GM21528 (cell line): ENCODE results near the gene HSPB7.
"Not testable (repeated sequence)": the region's sequence is repeated elsewhere in the genome, so short reads cannot be mapped to it uniquely, and the experiment has no call there.

ENCODE experiments used
- ATAC-seq: cut with Tn5 transposase; IDR thresholded peaks from one replicate; pipeline ENCODE4 v1.9.1; 2021; ENCODE audit warnings: mild to moderate bottlenecking, moderate library complexity; ENCODE audit not compliant: unreplicated experiment, low FRiP score

The HSPB7 gene

GRCh38 chr1:16009678-16010077, 8.2 kb downstream of the HSPB7 start:
- no peak for ATAC-seq

DNA sequence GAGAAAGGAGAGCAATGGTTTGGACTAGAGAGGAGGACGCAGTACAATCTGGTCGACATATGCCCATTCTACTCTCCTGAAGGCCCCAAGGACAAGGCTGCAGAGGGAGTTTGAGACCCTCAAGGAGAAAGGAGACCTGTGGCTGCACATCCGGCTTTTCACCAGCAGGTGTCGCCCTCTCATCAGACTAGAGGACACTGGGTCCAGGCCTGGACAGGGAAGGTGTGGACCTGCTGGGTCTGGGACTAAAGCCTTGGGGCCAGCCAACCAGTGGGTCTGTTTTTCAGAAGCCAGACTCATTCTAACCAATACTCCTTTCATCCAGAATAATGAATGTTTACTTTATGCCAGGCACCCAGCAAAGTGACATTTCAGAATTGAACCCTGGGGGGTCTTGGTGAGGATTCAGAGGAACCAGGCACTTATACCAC, 8.8 kb downstream of the HSPB7 start:
- ATAC-seq: no peak

DNA sequence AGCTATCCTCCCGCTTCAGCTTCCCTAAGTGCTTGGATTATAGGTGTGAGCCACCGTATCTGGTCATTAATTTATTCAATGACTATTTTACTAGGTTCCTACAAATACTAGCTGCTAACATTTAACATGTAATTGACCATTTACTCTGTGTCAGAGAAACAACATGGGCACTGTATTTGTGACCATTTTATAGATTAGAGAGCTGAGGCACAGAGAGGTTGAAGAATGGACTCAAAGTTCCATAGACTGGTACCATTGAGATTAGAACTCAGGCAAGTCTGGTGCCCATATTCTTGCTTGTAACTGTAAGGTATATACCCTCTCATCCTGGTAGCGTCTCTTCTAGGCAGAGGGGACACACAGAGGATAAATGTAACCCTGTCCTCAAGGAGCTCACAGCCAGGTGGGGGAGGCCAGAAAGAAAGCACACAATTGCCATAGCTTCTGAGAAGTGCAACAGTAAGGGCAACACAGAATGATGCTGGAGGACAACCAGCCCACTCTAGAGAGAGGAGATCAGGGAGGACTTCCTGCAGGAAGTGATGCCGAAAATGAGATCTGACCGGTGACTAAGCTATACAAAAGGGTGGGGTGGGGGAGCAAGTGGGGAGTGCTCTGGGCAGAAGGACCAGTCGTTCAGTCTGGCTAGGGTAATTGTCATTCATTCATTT, 10.0 kb downstream of the HSPB7 start:
- ATAC-seq: no peak

DNA sequence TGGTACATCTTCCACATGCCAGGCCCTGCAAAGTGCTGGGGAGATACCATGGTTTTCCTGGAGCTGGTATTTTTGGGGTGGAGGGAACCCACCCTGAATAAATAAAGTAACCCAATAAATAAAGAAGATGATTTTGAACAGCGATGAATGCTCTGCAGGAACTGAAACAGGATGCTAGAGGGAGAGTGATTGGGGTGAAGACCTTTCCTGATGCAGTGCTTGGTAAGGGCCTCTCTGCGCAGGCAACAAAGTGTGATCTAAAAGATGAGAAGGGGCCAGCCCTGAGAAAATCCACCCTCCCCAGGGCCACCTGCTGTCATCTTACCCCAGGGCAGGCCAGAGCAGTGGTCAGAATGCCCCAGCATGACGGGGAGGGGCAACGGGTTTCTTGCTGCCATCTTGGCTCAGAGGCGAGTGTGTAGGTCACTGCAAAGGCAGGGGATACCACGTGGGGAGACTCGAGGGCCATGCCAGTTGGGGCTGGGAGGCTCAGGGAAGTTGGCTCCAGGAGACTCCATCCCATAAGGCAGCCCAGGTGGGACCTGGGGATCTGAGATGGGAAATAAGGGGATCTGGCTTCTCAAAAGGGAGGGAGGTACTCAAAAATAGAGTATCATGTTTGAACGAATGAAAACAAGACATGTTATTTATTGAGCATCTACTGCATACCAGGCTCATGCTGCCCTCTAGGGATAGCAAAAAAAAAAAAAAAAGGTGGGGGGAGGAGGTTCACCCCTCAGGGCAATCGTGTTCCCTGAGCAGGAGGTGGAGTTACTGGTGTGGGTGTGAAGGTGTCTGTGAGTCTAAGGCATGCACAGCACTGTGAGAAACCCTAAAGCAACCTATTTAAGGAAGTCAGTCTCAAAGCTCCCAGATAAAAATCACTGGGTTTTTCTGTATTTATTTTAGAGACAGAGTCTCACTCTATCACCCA, 11.0 kb downstream of the HSPB7 start:
- no peak for ATAC-seq

DNA sequence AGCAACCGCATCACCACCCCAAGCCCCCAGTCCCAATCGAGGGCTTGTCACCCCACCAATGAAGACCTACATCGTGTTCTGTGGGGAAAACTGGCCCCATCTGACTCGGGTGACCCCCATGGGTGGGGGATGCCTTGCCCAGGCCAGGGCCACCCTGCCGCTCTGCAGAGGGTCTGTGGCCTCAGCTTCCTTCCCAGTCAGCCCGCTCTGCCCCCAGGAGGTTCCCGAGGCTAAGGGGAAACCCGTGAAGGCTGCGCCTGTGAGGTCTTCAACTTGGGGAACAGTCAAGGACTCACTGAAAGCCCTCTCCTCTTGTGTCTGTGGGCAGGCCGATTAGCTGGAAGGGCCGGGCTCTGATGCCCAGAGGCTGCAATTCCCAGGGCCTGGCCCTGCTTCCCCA, 11.8 kb downstream of the HSPB7 start:
- ATAC-seq: no peak

- ATAC-seq: no peak
Observed at GRCh38 chr1:16005597-16005996, 12.2 kb downstream of the HSPB7 start.

DNA sequence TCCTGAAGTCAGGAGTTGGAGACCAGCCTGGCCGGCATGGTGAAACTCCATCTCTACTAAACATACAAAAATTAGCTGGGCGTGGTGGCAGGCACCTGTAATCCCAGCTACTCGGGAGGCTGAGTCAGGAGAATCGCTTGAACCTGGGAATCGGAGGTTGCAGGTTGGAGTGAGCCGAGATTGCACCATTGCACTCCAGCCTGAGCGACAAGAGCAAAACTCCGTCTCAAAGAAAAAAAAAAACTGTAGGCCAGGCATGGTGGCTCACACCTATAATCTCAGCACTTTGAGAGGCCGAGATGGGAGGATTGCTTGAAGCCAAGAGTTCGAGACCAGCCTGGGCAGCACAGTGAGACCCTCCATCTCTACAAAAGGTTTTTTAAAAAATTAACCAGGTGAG, 16.6 kb downstream of the HSPB7 start:
- not testable (repeated sequence) for ATAC-seq

GRCh38 chr1:15998929-15999328, 18.9 kb downstream of the HSPB7 start:
- no peak for ATAC-seq

DNA sequence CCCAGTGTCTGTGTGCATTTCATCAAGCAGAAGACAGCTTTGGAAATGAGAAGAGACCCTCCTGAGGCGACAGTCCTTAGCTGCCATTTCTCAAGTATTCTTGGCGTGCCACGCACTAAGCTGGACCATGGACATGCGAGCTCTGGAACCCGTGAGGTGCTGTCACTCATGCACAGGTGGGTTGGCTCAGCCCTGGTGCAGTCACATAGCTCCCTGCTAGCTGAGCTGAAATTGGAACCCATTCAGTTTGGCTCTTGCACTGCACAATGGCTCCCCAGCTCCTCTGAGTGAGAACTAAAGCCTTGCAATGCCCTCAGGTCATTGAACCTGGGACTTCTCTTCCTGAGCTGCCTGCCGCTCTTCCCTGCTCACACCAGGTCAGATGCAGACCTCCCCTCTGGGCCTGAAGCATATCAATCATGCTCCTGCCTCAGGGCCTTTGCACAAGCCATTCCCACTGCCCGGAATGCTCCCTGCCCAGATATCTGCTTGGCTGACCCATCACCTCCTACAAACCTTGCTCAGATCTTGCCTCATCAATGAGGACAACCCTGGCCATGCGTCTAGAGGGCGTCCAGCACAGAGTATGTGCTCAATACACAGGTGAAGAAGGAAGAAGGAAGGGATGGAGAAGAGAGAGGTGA, 20.1 kb downstream of the HSPB7 start:
- no peak for ATAC-seq

- ATAC-seq: no peak
Observed at GRCh38 chr1:15997076-15997585, 20.7 kb downstream of the HSPB7 start.

DNA sequence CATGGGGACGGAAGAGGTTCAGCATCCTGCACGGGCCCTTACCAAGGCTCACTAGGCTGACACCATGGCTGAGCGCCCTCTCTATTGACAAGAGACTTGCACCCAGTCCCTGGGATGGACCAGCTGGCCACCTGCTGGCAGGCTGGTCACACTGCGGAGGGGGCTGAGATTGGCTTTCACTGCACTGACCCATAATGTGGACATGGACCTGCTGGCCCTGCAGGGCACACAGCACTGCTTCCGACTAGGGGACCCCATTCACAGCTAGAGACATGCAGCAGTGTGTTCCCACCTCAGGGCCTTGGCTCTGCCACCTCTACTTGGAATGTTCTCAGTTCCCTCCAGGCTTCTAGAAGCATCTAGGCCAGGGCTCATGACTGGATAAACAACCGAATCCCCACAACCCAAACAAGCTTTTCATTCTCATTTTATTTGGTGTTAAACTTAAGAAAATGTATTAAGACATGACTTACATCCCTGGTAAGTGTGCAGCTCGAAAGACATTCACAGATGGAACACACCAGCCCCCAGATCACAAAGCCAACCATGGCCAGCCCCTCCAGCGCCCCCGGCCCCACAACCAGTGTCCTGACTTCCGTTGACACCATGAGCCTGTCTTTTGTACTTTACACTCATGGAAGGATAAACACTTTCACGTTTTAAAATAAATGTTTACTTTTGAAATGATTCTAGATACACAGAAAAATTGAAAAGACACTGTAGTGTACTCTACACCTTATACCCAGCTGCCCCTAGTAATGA, 23.1 kb downstream of the HSPB7 start:
- ATAC-seq: no peak

GRCh38 chr1:15994081-15994480, 23.8 kb downstream of the HSPB7 start:
- ATAC-seq: no peak

DNA sequence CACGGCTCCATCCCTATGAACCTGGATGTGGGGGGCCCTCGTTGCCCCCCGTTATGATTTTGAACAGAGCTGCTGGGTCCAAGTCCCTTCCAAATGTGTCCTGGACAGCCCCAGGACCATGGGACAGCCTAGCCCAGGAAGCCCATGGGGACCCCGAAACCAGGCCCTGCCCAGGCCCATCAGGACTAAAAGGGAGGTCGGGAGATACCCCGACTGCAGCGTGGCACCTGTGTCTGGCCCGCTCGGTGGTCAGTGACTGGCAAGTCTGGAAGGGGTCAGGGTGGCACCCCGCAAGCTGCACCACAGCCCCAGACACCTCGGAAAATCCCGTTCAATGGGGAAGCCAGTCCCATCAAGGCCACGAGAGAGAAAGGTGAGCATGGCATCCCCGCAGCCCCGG, 24.2 kb downstream of the HSPB7 start:
- no peak for ATAC-seq

DNA sequence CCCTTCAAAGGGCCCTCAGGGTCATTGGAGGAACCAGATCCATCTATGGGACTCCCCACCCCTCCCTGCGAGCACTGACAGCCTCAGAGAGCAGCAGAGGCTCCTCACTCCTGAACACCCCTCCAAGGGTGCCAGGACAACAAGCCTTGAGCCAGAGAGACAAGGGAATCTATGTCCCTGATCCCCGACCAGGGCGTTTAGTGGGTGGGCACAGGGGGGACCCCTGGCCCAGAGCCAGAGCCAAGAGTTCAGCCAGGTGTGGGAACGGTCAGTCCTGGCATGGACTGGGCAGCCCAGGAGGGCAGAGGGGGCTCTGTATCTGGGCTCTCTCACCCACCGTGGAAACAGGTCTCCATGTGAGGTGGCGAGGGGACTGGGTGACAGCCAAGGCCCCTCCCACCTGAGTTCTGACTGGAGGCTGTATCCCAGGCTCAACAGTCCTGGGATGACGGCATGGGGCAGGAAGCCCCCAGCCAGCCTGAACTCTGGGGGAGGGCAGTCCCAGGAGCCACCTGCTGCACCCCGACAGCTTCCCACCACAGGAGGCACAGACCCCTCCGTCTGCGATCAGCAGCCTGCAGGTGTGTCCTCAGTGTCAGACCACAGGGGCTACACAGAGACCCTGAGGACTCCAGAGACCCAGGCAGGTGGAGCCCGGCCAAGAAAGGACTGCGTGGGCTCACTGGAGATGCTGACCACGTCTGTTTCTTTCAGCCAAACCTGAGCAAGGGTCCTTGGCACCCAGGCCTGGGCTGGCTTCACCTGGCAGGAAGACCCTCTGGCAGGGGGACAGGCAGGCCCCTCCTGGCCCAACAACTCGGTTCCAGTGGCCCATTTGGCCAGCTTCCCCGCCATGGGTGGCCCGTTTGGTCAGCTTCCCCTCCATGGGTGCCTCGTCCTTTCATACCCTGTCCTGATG, 25.0 kb downstream of the HSPB7 start:
- no peak for ATAC-seq

- ATAC-seq: no peak
Observed at GRCh38 chr1:15992187-15992553, 25.7 kb downstream of the HSPB7 start.

DNA sequence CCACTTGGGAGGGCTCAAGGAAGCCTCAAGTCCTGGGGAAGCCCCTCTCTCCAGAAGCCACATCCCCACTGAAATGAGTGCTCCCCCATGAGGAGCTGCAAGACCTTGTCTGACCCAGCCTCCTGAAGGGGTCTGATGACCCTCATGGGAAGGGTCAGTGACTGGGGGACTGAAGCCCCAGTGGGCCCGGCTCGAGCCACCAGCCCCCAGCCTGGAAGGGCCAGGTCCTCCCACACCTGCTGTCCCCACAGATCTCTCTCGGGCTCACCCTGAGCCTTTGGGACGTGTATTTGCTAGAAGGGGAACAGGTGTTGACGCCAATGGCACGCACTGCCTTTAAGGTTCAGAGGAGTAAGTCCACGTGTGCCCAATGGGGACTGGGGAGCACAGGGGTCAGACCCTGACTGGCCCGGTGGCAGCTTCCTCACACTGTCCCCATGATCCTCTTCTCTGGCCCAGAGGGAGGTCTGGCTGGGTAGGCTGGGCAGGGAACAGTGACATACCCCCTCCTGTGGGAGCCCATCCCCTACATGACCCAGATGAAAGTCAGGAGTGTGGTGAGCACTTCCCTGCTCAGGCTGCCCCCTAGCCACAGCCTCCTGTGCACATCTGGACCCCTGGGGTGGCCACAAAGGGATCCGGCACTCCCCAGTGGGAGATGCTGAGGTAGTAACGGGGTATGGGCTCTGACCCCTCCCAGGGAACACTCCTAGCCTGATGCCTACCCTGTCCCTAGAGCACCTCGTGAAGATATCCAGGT, 26.2 kb downstream of the HSPB7 start:
- no peak for ATAC-seq

DNA sequence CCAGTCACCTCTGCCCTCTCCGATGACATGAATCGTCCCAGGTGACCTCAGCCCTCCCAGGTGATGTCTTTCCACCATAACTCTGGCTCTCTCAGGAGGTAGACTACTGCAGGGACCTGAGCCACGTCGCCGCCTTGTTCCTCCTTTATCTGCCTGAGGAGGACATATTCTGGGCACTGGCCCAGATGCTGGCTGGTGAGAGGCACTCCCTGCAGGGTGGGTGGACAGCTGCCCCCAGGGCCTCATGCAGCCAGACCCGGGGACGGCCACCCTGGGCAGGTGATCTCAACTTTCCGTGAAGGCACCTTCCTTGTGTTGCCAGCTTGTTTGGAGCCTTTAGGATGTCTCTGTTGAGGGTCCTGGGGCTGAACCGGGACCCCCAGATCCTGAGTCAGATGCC, 28.1 kb downstream of the HSPB7 start:
- ATAC-seq: no peak

- ATAC-seq: no peak
Observed at GRCh38 chr1:15988856-15989736, 28.7 kb downstream of the HSPB7 start.
